IMR-90 (cell line): ENCODE measurements around the gene KLHL29. TPM values are rescaled to one million over a fixed set of nuclear protein-coding genes. Genes with fewer than 3 reads are reported as not detected.

Source experiments
- ATAC-seq: fragments of 200-7000 bp; cut with Tn5 transposase; 2 replicates; pipeline ENCODE4 v1.9.1; 2020; ENCODE audit warnings: low read depth, mild to moderate bottlenecking, moderate library complexity
- BruUV-seq: library from RNA; stranded (reverse); fragments of 400-500 nt; replicated peaks from 2 replicates; lab custom pipeline; 2021; lab: Mats Ljungman, UMichigan
- CTCF ChIA-PET: fragments of 300-600 bp; formaldehyde crosslinking; extraction: SDS; loops from one replicate; lab custom pipeline; 2021; ENCODE audit warnings: antibody characterized with exemption; lab: Yijun Ruan, JAX
- POLR2A ChIA-PET: fragments of 300-600 bp; sonication (Branson Sonifier 250); formaldehyde crosslinking; loops from one replicate; lab custom pipeline; 2022; ENCODE audit warnings: antibody characterized with exemption; ENCODE audit not compliant: unreplicated experiment; lab: Charles Lee
- DNase-seq: peaks from one replicate; pipeline ENCODE4 v3.0.0; 2013
- H2AFZ ChIP-seq: replicated peaks from 2 replicates; pipeline ENCODE3; 2013; ENCODE audit warnings: low read length, mild to moderate bottlenecking; ENCODE audit not compliant: poor library complexity
- H2AK5ac ChIP-seq: 2 replicates; pipeline ENCODE4 v1.6.1; 2013; ENCODE audit warnings: low read depth, low read length, inconsistent platforms
- H2AK9ac ChIP-seq: replicated peaks from 2 replicates; pipeline ENCODE3; 2013; ENCODE audit warnings: mild to moderate bottlenecking, low read depth, low read length, moderate library complexity; ENCODE audit not compliant: poor library complexity
- H2BK120ac ChIP-seq: 2 replicates; pipeline ENCODE4 v1.6.1; 2013; ENCODE audit warnings: low read depth, low read length, inconsistent platforms
- H2BK15ac ChIP-seq: 3 replicates; pipeline ENCODE4 v1.6.1; 2013; ENCODE audit warnings: low read depth, low read length, inconsistent platforms
- H2BK20ac ChIP-seq: 2 replicates; pipeline ENCODE4 v1.6.1; 2013; ENCODE audit warnings: low read depth, mild to moderate bottlenecking, inconsistent platforms, low read length, moderate library complexity
- H2BK5ac ChIP-seq: 2 replicates; pipeline ENCODE4 v1.6.1; 2013; ENCODE audit warnings: mild to moderate bottlenecking, low read depth, low read length, inconsistent platforms; ENCODE audit not compliant: poor library complexity, severe bottlenecking
- H3K14ac ChIP-seq: replicated peaks from 2 replicates; pipeline ENCODE4 v1.6.1; 2013; ENCODE audit warnings: low read depth, low read length, inconsistent platforms
- H3K18ac ChIP-seq: 2 replicates; pipeline ENCODE4 v1.6.1; 2013; ENCODE audit warnings: low read depth, low read length, control low read depth
- H3K23ac ChIP-seq: 2 replicates; pipeline ENCODE4 v1.6.1; 2013; ENCODE audit warnings: low read depth, low read length, inconsistent platforms
- H3K27ac ChIP-seq: 2 replicates; pipeline ENCODE4 v1.5.1; 2013; ENCODE audit warnings: mild to moderate bottlenecking, control low read depth, low read length; ENCODE audit not compliant: insufficient read depth
- H3K27me3 ChIP-seq: 2 replicates; pipeline ENCODE4 v1.6.1; 2013; ENCODE audit warnings: low read length; ENCODE audit not compliant: control insufficient read depth, insufficient read depth
- H3K36me3 ChIP-seq: 2 replicates; pipeline ENCODE4 v1.6.1; 2013; ENCODE audit warnings: low read length, mixed read lengths; ENCODE audit not compliant: control insufficient read depth, insufficient read depth
- H3K4ac ChIP-seq: 2 replicates; pipeline ENCODE4 v1.6.1; 2013; ENCODE audit warnings: low read depth, low read length, inconsistent platforms
- H3K4me1 ChIP-seq: 2 replicates; pipeline ENCODE4 v1.6.1; 2013; ENCODE audit warnings: low read length, mixed read lengths; ENCODE audit not compliant: control insufficient read depth, insufficient read depth
- H3K4me2 ChIP-seq: 2 replicates; pipeline ENCODE4 v1.6.1; 2013; ENCODE audit warnings: low read depth, mild to moderate bottlenecking, control low read depth, low read length, moderate library complexity
- H3K4me3 ChIP-seq: 2 replicates; pipeline ENCODE4 v1.5.1; 2013; ENCODE audit warnings: low read depth, mild to moderate bottlenecking, control low read depth, low read length, moderate library complexity; ENCODE audit not compliant: insufficient read depth
- H3K56ac ChIP-seq: 2 replicates; pipeline ENCODE4 v1.6.1; 2013; ENCODE audit warnings: low read length, inconsistent platforms; ENCODE audit not compliant: insufficient read depth; ENCODE audit errors: extremely low read depth
- H3K79me1 ChIP-seq, 2 experiments: 2 replicates each; pipeline ENCODE4 v1.6.1; 2013; ENCODE audit warnings: low read length in 2 of 2, inconsistent platforms in 1 of 2, low read depth in 1 of 2
- H3K9ac ChIP-seq: 2 replicates; pipeline ENCODE4 v1.6.1; 2013; ENCODE audit warnings: low read depth, low read length, control low read depth
- H3K9me1 ChIP-seq: 2 replicates; pipeline ENCODE4 v1.6.1; 2013; ENCODE audit warnings: low read length, inconsistent platforms; ENCODE audit not compliant: insufficient read depth
- H3K9me3 ChIP-seq: 2 replicates; pipeline ENCODE4 v1.6.1; 2013; ENCODE audit warnings: low read length; ENCODE audit not compliant: control insufficient read depth, insufficient read depth
- H4K20me1 ChIP-seq: 2 replicates; pipeline ENCODE4 v1.6.1; 2013; ENCODE audit warnings: low read length, inconsistent platforms; ENCODE audit not compliant: insufficient read depth
- H4K5ac ChIP-seq: 2 replicates; pipeline ENCODE4 v1.6.1; 2013; ENCODE audit warnings: mild to moderate bottlenecking, low read depth, low read length, control low read depth
- H4K8ac ChIP-seq, 2 experiments: 2 replicates each; pipeline ENCODE4 v1.6.1; 2013; ENCODE audit warnings: low read depth in 2 of 2, low read length in 2 of 2, control low read depth in 1 of 2, inconsistent platforms in 1 of 2
- H4K91ac ChIP-seq: 2 replicates; pipeline ENCODE4 v1.6.1; 2013; ENCODE audit warnings: low read depth, low read length, inconsistent platforms; ENCODE audit not compliant: insufficient read depth
- BHLHE40 ChIP-seq: fragments of 150-350 bp; IDR thresholded peaks from 2 replicates; pipeline ENCODE4 v1.6.1; 2016; ENCODE audit warnings: mild to moderate bottlenecking, low read depth, low read length
- CEBPB ChIP-seq: IDR thresholded peaks from 2 replicates; pipeline ENCODE4 v1.6.1; 2012; ENCODE audit warnings: low read depth, low read length, improper control_type of control experiment
- ELK1 ChIP-seq: fragments of 150-350 bp; IDR thresholded peaks from 2 replicates; pipeline ENCODE4 v1.6.1; 2016; ENCODE audit warnings: low read depth, mild to moderate bottlenecking, low read length, moderate library complexity, borderline replicate concordance
- FOS ChIP-seq: fragments of 150-350 bp; IDR thresholded peaks from 2 replicates; pipeline ENCODE4 v1.6.1; 2016; ENCODE audit warnings: low read depth, low read length
- MAFK ChIP-seq: IDR thresholded peaks from 2 replicates; pipeline ENCODE4 v1.6.1; 2012; ENCODE audit warnings: low read depth, low read length, improper control_type of control experiment
- MAZ ChIP-seq: IDR thresholded peaks from 2 replicates; pipeline ENCODE4 v1.6.1; 2012; ENCODE audit warnings: low read depth, mild to moderate bottlenecking, low read length, improper control_type of control experiment, moderate library complexity, borderline replicate concordance
- MXI1 ChIP-seq: IDR thresholded peaks from 2 replicates; pipeline ENCODE4 v1.6.1; 2012; ENCODE audit warnings: low read depth, mild to moderate bottlenecking, low read length, moderate library complexity, borderline replicate concordance
- NFE2L2 ChIP-seq: fragments of 150-350 bp; IDR thresholded peaks from 2 replicates; pipeline ENCODE4 v1.6.1; 2016; ENCODE audit warnings: low read depth, mild to moderate bottlenecking, low read length
- RAD21 ChIP-seq: IDR thresholded peaks from 2 replicates; pipeline ENCODE4 v1.6.1; 2012; ENCODE audit warnings: low read length, improper control_type of control experiment
- RFX5 ChIP-seq: IDR thresholded peaks from 2 replicates; pipeline ENCODE4 v1.8.0; 2012; ENCODE audit warnings: low read depth, mild to moderate bottlenecking, low read length, moderate library complexity
- SMC3 ChIP-seq: fragments of 150-350 bp; IDR thresholded peaks from 2 replicates; pipeline ENCODE4 v1.6.1; 2016; ENCODE audit warnings: low read depth, mild to moderate bottlenecking, antibody characterized with exemption, low read length, moderate library complexity
- USF2 ChIP-seq: fragments of 150-350 bp; IDR thresholded peaks from 2 replicates; pipeline ENCODE4 v1.6.1; 2017; ENCODE audit warnings: mild to moderate bottlenecking, antibody characterized with exemption, low read length, low read depth
- WGBS, 2 experiments: methylation state at CpG; one replicate each; pipeline versions ENCODE4 v1.1.5 to v1.1.7; 2013; ENCODE audit warnings: missing lambda C conversion rate in 2 of 2; ENCODE audit not compliant: insufficient read length in 1 of 2; ENCODE audit errors: extremely low coverage in 2 of 2; 5-methylcytosine and 5-hydroxymethylcytosine counted together
- dilution Hi-C: fragments of 300-500 bp; cut with HindIII; formaldehyde crosslinking; loops from one replicate; pipeline ENCODE4 v1.14.3; 2018; ENCODE audit warnings: low sequenced_read_pairs; ENCODE audit not compliant: unreplicated experiment
- in situ Hi-C: fragments of 300-500 bp; cut with MboI; formaldehyde crosslinking; loops from 3 replicates; pipeline ENCODE4 v1.14.3; 2019; ENCODE audit warnings: low sequenced_read_pairs, inconsistent platforms, mixed read lengths
- intact Hi-C: fragments of 100-400 bp; cut with micrococcal nuclease; formaldehyde crosslinking; loops from 2 replicates; pipeline ENCODE4 v1.10.0; 2022
- polyA plus RNA-seq, 3 experiments: library from polyadenylated mRNA; depleted of rRNA; stranded (reverse); fragments of >200 nt; gene quantifications; 2 replicates each; pipeline ENCODE4 v1.2.3, GENCODE V29; 2012; ENCODE audit warnings: low replicate concordance in 1 of 3
- total RNA-seq: library from RNA; depleted of rRNA; stranded (reverse); fragments of >200 nt; gene quantifications from 2 replicates; pipeline ENCODE4 v1.2.3, GENCODE V29; 2012

KLHL29 gene
- total and polyA plus RNA-seq, 2 of the 4 experiments (the other 2 are of a cell fraction) = 2.0 to 8.0 TPM

GRCh38 chr2:23411752-23412431 is 26.9 kb downstream of the KLHL29 start:
- intact Hi-C loops = no loop called here
- H3K4ac ChIP-seq = peak overlapping the region; percentile 84
- no peaks in the 10 kb centered on the region for H3K36me3 ChIP-seq
- ATAC-seq (peak; percentile 71), DNase-seq (peak; percentile 98)
- H3K79me1 ChIP-seq = peaks cover 26 to 57% of the 10 kb centered on the region in 2 experiments
- H2BK5ac ChIP-seq = peak overlapping the region; percentile 81
- H2BK15ac ChIP-seq = peak overlapping the region; percentile 79
- no peak overlapping the region for H2AFZ ChIP-seq
- H3K18ac ChIP-seq = peak overlapping the region; percentile 82
- peak overlapping the region; percentile 69 for H2AK9ac ChIP-seq
- H3K9me3 ChIP-seq = no peaks in the 10 kb centered on the region
- ChIA-PET CTCF (no interaction called here), POLR2A (no interaction called here)
- peak overlapping the region; percentile 94 for H2BK20ac ChIP-seq
- H3K27ac ChIP-seq = peak overlapping the region; percentile 86
- no peaks in the 10 kb centered on the region for H3K27me3 ChIP-seq
- BruUV-seq = no TSS peak
- H2BK120ac ChIP-seq = peak overlapping the region; percentile 71
- peak overlapping the region; percentile 34 for H3K14ac ChIP-seq
- peaks cover 31% of the 10 kb centered on the region for H3K9me1 ChIP-seq
- peak overlapping the region; percentile 84 for H4K91ac ChIP-seq
- H3K4me1 ChIP-seq = peaks cover 34% of the 10 kb centered on the region
- no peak overlapping the region for H3K4me3 ChIP-seq
- peaks cover 12% of the 10 kb centered on the region for H4K20me1 ChIP-seq
- dilution Hi-C loops = no loop called here
- 0 out of 2 replicates have a peak overlapping the region, but pooled peaks have one; percentile 36 for H3K9ac ChIP-seq
- H2AK5ac ChIP-seq = peak overlapping the region; percentile 92
- peak overlapping the region; percentile 15 to 57; a peak in 3 of 4 replicates for H4K8ac ChIP-seq
- WGBS, 2 experiments = 0% methylated on average over 2 of the region's 9 CpGs; no CpG with 5 or more reads in 1 of the 2 experiments
- peak overlapping the region; percentile 56 for H4K5ac ChIP-seq
- no peak overlapping the region for H3K56ac ChIP-seq
- TF ChIP-seq SMC3 = no peak
- TF ChIP-seq MXI1 = peak; percentile 14; the same call in 1 of the 2 replicates
- no peak for TF ChIP-seq RFX5
- TF ChIP-seq CEBPB = peak; percentile 71
- TF ChIP-seq BHLHE40 = peak; percentile 41; the same call in 1 of the 2 replicates
- TF ChIP-seq USF2 = no peak
- peak; percentile 74; the same call in 1 of the 2 replicates for TF ChIP-seq FOS
- TF ChIP-seq MAZ = no peak
- no peak for TF ChIP-seq ELK1
- peak; percentile 43; the same call in 1 of the 2 replicates for TF ChIP-seq NFE2L2
- no peak for TF ChIP-seq MAFK
- no peak for TF ChIP-seq RAD21
- peak overlapping the region; percentile 47 for H3K4me2 ChIP-seq
- in situ Hi-C loops = no loop called here
- no peak overlapping the region for H3K23ac ChIP-seq
